ENCODE measurements around the gene DNLZ.
"Not testable (repeated sequence)": the region's sequence is repeated elsewhere in the genome, so short reads cannot be mapped to it uniquely, and the experiment has no call there.

Gene DNLZ

GRCh38 chr9:136363106-136363948, at the start of gene DNLZ:
Gene DNLZ (minus strand): TSS chr9:136363744. CDS start chr9:136363714, 30 bp downstream.
- DNase-seq = peak; percentile 89

GRCh38 chr9:136412962-136413361, 49.4 kb upstream of the DNLZ start:
- DNase-seq = no peak

GRCh38 chr9:136411378-136411777, 47.8 kb upstream of the DNLZ start:
- DNase-seq = no peak

- peak; percentile 81 for DNase-seq
Observed at GRCh38 chr9:136410500-136411287, 47.1 kb upstream of the DNLZ start, which contains the start of the genes ENTR1 and PMPCA. Gene ENTR1 (minus strand): TSS chr9:136410614. CDS start chr9:136410397, 217 bp downstream. Gene PMPCA (plus strand): TSS chr9:136410658. CDS start chr9:136410669, 11 bp downstream.

- DNase-seq = no peak
Observed at GRCh38 chr9:136409557-136410455, 46.3 kb upstream of the DNLZ start.

- DNase-seq = no peak
Observed at GRCh38 chr9:136407911-136408310, 44.4 kb upstream of the DNLZ start.

- not testable (repeated sequence) for DNase-seq
Observed at GRCh38 chr9:136407061-136407460, 43.5 kb upstream of the DNLZ start.

GRCh38 chr9:136405904-136406303, 42.4 kb upstream of the DNLZ start:
- not testable (repeated sequence) for DNase-seq

- DNase-seq = no peak
Observed at GRCh38 chr9:136405481-136405880, 41.9 kb upstream of the DNLZ start.

- no peak for DNase-seq
Observed at GRCh38 chr9:136404801-136405136, 41.2 kb upstream of the DNLZ start.

GRCh38 chr9:136403915-136404800, 40.6 kb upstream of the DNLZ start:
- no peak for DNase-seq

GRCh38 chr9:136403538-136403914, 40.0 kb upstream of the DNLZ start:
- no peak for DNase-seq

GRCh38 chr9:136402067-136402466, 38.5 kb upstream of the DNLZ start:
- no peak for DNase-seq

GRCh38 chr9:136401173-136401922, 37.8 kb upstream of the DNLZ start:
- no peak for DNase-seq

- peak; percentile 80 for DNase-seq
Observed at GRCh38 chr9:136400038-136400834, 36.7 kb upstream of the DNLZ start, which contains the start of gene SNAPC4. Gene SNAPC4 (minus strand): TSS chr9:136400170. CDS start chr9:136398428, 1,742 bp downstream.

- DNase-seq = no peak
Observed at GRCh38 chr9:136399176-136400037, 35.9 kb upstream of the DNLZ start.

- DNase-seq = no peak
Observed at GRCh38 chr9:136398286-136398685, 34.7 kb upstream of the DNLZ start.

- DNase-seq = no peak
Observed at GRCh38 chr9:136397643-136398042, 34.1 kb upstream of the DNLZ start.

- no peak for DNase-seq
Observed at GRCh38 chr9:136396219-136396515, 32.6 kb upstream of the DNLZ start.

All from GDM1 (cell line).